ENCODE data around the gene SPINK14. TPM values are rescaled to one million over a fixed set of nuclear protein-coding genes. Genes with fewer than 3 reads are reported as not detected.

SPINK14 gene
- total RNA-seq, 1 donor from 2014 or later = not detected

GRCh38 chr5:148156609-148157008 lies 11.7 kb upstream of the SPINK14 start:
- Histone ChIP-seq H3K4me1 (no peaks in the 10 kb centered on the region), H3K36me3 (no peaks in the 10 kb centered on the region), H3K27me3 (no peaks in the 10 kb centered on the region), H3K9me3 (no peaks in the 10 kb centered on the region), H3K4me3 (no peak overlapping the region), H3K27ac (no peak overlapping the region)
- intact Hi-C loops (cut with DNase I) = no loop called here
- no peak for TF ChIP-seq CTCF (IDR thresholded peaks at IDR 0.05)
- no peak for DNase-seq (ENCODE audit: low spot score in 2 of 2)

GRCh38 chr5:148162038-148162437 lies 6.3 kb upstream of the SPINK14 start:
- H3K4me1 ChIP-seq = no peaks in the 10 kb centered on the region
- DNase-seq (ENCODE audit: low spot score in 2 of 2) = no peak
- no peak overlapping the region for H3K27ac ChIP-seq
- intact Hi-C loops (cut with DNase I) = no loop called here
- no peak for TF ChIP-seq CTCF (IDR thresholded peaks at IDR 0.05)
- no peaks in the 10 kb centered on the region for H3K27me3 ChIP-seq
- no peak overlapping the region for H3K4me3 ChIP-seq
- no peaks in the 10 kb centered on the region for H3K36me3 ChIP-seq
- H3K9me3 ChIP-seq = no peaks in the 10 kb centered on the region

DNA sequence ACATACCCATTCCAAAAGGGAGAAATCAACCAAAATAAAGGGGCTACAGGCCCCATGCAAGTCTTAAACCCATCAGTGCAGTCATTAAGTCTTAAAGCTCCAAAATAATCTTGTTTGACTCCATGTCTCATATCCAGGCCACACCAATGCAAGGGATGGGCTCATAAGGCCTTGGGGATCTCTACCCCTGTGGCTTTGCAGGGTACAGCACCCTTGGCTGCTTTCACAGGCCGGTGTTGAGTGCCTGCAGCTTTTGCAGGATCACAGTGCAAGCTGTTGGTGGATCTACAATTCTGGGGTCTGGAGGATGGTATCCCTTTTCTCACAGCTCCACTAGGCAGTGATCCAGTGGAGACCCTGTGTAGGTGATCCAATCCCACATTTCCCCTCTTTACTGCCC lies 5.0 kb upstream of the SPINK14 start:
- H3K27ac ChIP-seq = no peak overlapping the region
- no peak overlapping the region for H3K4me3 ChIP-seq
- no peaks in the 10 kb centered on the region for H3K4me1 ChIP-seq
- no peaks in the 10 kb centered on the region for H3K9me3 ChIP-seq
- DNase-seq (ENCODE audit: low spot score in 2 of 2) = no peak
- no peak for TF ChIP-seq CTCF (IDR thresholded peaks at IDR 0.05)
- H3K36me3 ChIP-seq = no peaks in the 10 kb centered on the region
- H3K27me3 ChIP-seq = no peaks in the 10 kb centered on the region
- intact Hi-C loops (cut with DNase I) = no loop called here

- H3K36me3 ChIP-seq = no peaks in the 10 kb centered on the region
- H3K4me1 ChIP-seq = no peaks in the 10 kb centered on the region
- TF ChIP-seq CTCF (IDR thresholded peaks at IDR 0.05) = no peak
- no peak overlapping the region for H3K4me3 ChIP-seq
- no peak for DNase-seq (ENCODE audit: low spot score in 2 of 2)
- no peak overlapping the region for H3K27ac ChIP-seq
- H3K9me3 ChIP-seq = no peaks in the 10 kb centered on the region
- no peaks in the 10 kb centered on the region for H3K27me3 ChIP-seq
- intact Hi-C loops (cut with DNase I) = no loop called here
Observed at GRCh38 chr5:148166550-148167283, 1.6 kb upstream of the SPINK14 start.

- Histone ChIP-seq H3K27me3 (no peaks in the 10 kb centered on the region), H3K27ac (no peak overlapping the region), H3K9me3 (no peaks in the 10 kb centered on the region), H3K36me3 (no peaks in the 10 kb centered on the region), H3K4me3 (no peak overlapping the region), H3K4me1 (no peaks in the 10 kb centered on the region)
- no peak for DNase-seq (ENCODE audit: low spot score in 2 of 2)
- TF ChIP-seq CTCF (IDR thresholded peaks at IDR 0.05) = no peak
- intact Hi-C loops (cut with DNase I) = loop anchor here (10.0 kb wide), 1 partner anchor 202 kb away; no protein-coding TSS in a partner anchor
Observed at GRCh38 chr5:148172377-148172776, 4.0 kb downstream of the SPINK14 start.
